Lower leg skin (tissue), 4 donors: ENCODE data around the gene TOMT. TPM values are rescaled to one million over a fixed set of nuclear protein-coding genes. Genes with fewer than 3 reads are reported as not detected.
A peak's percentile ranks its signal among the peaks of the same experiment; 100 is the strongest.

Experiments used
- DNase-seq, 2 donors: peaks; one replicate each; pipeline ENCODE4 v3.0.0-alpha.2; 2019; ENCODE audit warnings: low spot score in 2 of 2
- H3K4me3 ChIP-seq: fragments of 200-600 bp; sonication (generic); 2 replicates; pipeline ENCODE4 v1.5.1; 2017; ENCODE audit warnings: mild to moderate bottlenecking, low read depth; ENCODE audit not compliant: poor library complexity, severe bottlenecking
- POLR2A ChIP-seq, 2 donors: fragments of 450-650 bp; IDR thresholded peaks; one replicate each; pipeline ENCODE4 v1.6.1; 2016 to 2017; ENCODE audit warnings: antibody characterized with exemption in 2 of 2, mild to moderate bottlenecking in 1 of 2, moderate library complexity in 1 of 2
- WGBS, 2 donors: methylation state at CpG; one replicate each; pipeline ENCODE4 v1.1.5; 2018; 5-methylcytosine and 5-hydroxymethylcytosine counted together
- intact Hi-C: fragments of 100-400 bp; cut with DNase I; formaldehyde crosslinking; loops from one replicate; pipeline ENCODE4 v1.15.0; 2023; ENCODE audit warnings: low total_unique reads
- total RNA-seq, 4 donors: library from RNA; depleted of rRNA; stranded (reverse); fragments of >200 nt; gene quantifications; one replicate each; pipeline ENCODE4 v1.1.0, GENCODE V29; 2016
- TF ChIP-seq, protein P1 (sequence below), 3 donors: fragments of 450-650 bp; IDR thresholded peaks; one replicate each; pipeline ENCODE4 v1.5.1; 2016; ENCODE audit warnings: antibody characterized with exemption in 3 of 3, mild to moderate bottlenecking in 3 of 3, moderate library complexity in 2 of 3

TOMT gene
- total RNA-seq, 4 donors from 2014 or later: not detected

GRCh38 chr11:72069200-72069599 lies 36.5 kb upstream of the TOMT start:
- no peak overlapping the region for H3K4me3 ChIP-seq
- intact Hi-C loops: no loop called here
- TF ChIP-seq POLR2A (IDR thresholded peaks at IDR 0.05): no peak
- TF ChIP-seq, protein P1, sequence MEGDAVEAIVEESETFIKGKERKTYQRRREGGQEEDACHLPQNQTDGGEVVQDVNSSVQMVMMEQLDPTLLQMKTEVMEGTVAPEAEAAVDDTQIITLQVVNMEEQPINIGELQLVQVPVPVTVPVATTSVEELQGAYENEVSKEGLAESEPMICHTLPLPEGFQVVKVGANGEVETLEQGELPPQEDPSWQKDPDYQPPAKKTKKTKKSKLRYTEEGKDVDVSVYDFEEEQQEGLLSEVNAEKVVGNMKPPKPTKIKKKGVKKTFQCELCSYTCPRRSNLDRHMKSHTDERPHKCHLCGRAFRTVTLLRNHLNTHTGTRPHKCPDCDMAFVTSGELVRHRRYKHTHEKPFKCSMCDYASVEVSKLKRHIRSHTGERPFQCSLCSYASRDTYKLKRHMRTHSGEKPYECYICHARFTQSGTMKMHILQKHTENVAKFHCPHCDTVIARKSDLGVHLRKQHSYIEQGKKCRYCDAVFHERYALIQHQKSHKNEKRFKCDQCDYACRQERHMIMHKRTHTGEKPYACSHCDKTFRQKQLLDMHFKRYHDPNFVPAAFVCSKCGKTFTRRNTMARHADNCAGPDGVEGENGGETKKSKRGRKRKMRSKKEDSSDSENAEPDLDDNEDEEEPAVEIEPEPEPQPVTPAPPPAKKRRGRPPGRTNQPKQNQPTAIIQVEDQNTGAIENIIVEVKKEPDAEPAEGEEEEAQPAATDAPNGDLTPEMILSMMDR (IDR thresholded peaks at IDR 0.05): no peak
- no peak for DNase-seq

DNA sequence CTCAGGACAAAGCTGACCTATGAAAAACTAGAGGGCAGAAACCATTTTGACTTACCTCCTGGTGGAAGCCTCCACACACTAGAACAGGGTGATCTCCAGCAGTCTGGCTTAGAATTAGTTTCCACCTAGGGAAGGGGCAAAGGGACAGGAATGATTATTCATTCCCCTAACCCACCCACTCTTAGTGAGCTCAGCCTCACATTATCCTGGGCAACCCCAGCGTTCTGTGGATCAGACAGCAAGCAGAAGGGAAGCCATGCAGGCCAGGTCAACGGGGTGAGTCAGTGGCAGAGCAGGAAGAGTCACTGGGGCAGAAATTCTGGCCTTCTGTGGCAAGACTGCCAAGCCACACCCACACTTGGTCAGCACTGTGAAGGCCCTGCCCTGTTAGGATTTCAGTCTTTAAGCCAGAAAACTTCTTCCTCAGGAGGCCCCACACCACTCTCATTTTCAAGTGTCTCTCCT lies 35.9 kb upstream of the TOMT start:
- TF ChIP-seq POLR2A (IDR thresholded peaks at IDR 0.05): no peak
- TF ChIP-seq, protein P1 (IDR thresholded peaks at IDR 0.05): no peak
- no peak overlapping the region for H3K4me3 ChIP-seq
- intact Hi-C loops: no loop called here
- 0 to 6% methylated on average over 2 of the region's 2 CpGs for WGBS, 2 donors
- peak; percentile 84 to 96 for DNase-seq

DNA sequence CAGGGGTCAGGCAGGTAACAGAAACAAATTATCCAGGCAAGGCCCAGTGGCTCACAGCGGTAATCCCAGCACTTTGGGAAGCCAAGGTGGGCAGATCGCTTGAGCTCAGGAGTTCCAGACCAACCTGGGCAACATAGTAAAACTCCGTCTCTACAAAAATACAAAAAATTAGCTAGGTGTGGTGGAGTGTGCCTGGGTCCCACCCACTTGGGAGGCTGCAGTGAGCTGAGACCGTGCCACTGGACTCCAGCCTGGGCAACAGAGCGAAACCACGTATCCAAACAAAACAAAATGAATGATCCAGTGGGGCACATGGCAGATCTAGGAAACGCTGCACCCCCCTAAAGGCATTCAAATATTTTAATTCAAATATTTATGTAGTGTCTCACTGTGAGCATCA lies 35.2 kb upstream of the TOMT start:
- H3K4me3 ChIP-seq: no peak overlapping the region
- TF ChIP-seq, protein P1 (IDR thresholded peaks at IDR 0.05): no peak
- TF ChIP-seq POLR2A (IDR thresholded peaks at IDR 0.05): no peak
- no peak for DNase-seq
- intact Hi-C loops: no loop called here
- 91 to 93% methylated on average over 7 of the region's 7 CpGs for WGBS, 2 donors

GRCh38 chr11:72072348-72072747 lies 33.4 kb upstream of the TOMT start:
- intact Hi-C loops: no loop called here
- WGBS, 2 donors: 59 to 67% methylated on average over 3 of the region's 3 CpGs
- no peak for TF ChIP-seq POLR2A (IDR thresholded peaks at IDR 0.05)
- TF ChIP-seq, protein P1 (IDR thresholded peaks at IDR 0.05): no peak
- no peak for DNase-seq
- H3K4me3 ChIP-seq: no peak overlapping the region

GRCh38 chr11:72075109-72075508 lies 30.6 kb upstream of the TOMT start:
- WGBS, 2 donors: 84 to 88% methylated on average over 1 of the region's 1 CpG
- intact Hi-C loops: no loop called here
- H3K4me3 ChIP-seq: no peak overlapping the region
- no peak for TF ChIP-seq POLR2A (IDR thresholded peaks at IDR 0.05)
- TF ChIP-seq, protein P1 (IDR thresholded peaks at IDR 0.05): no peak
- DNase-seq: no peak

- TF ChIP-seq, protein P1 (IDR thresholded peaks at IDR 0.05): no peak
- TF ChIP-seq POLR2A (IDR thresholded peaks at IDR 0.05): no peak
- no peak overlapping the region for H3K4me3 ChIP-seq
- no peak for DNase-seq
- 87 to 90% methylated on average over 4 of the region's 4 CpGs for WGBS, 2 donors
- intact Hi-C loops: no loop called here
These were observed 30.0 kb upstream of the TOMT start for GRCh38 chr11:72075756-72076155.
